Stimulated activated naive CD8-positive, alpha-beta T cell treated with anti-CD3 and anti-CD28 coated beads, Interleukin-15, amount 100 ng/mL, for 72 hours (primary cell): Measurements from ENCODE around the gene RNASEL.
A peak's percentile ranks its signal among the peaks of the same experiment; 100 is the strongest.
"Not testable (repeated sequence)": the region's sequence is repeated elsewhere in the genome, so short reads cannot be mapped to it uniquely, and the experiment has no call there.

ENCODE experiments used
- ATAC-seq: fragments of 150-1000 bp; cut with Tn5 transposase; 2 replicates; pipeline ENCODE4 v1.10.0; 2021; ENCODE audit warnings: mild to moderate bottlenecking, moderate library complexity
- DNase-seq, 2 donors: peaks; one replicate each; pipeline ENCODE4 v3.0.0; 2021 to 2022
- H3K27ac Mint-ChIP-seq, 2 donors: one replicate each; pipeline ENCODE4 v1.8.0; 2022; ENCODE audit warnings: mild to moderate bottlenecking in 2 of 2, mixed read lengths in 2 of 2, moderate library complexity in 2 of 2
- H3K27me3 Mint-ChIP-seq: one replicate; pipeline ENCODE4 v1.8.0; 2022; ENCODE audit warnings: mixed read lengths
- H3K4me1 Mint-ChIP-seq: one replicate; pipeline ENCODE4 v1.8.0; 2022; ENCODE audit warnings: mild to moderate bottlenecking, mixed read lengths
- H3K4me3 Mint-ChIP-seq, 2 donors: one replicate each; pipeline ENCODE4 v1.8.0; 2022; ENCODE audit warnings: mild to moderate bottlenecking in 2 of 2, mixed read lengths in 2 of 2, moderate library complexity in 1 of 2
- H3K9me3 Mint-ChIP-seq, 2 donors: one replicate each; pipeline ENCODE4 v1.8.0; 2022; ENCODE audit warnings: mixed read lengths in 2 of 2

The RNASEL gene

GRCh38 chr1:182567629-182568028 is 21.4 kb downstream of the RNASEL start:
- DNase-seq (no peak), ATAC-seq (no peak)
- H3K4me3 Mint-ChIP-seq: no peak overlapping the region
- H3K27ac Mint-ChIP-seq: no peak overlapping the region
- H3K27me3 Mint-ChIP-seq: no peaks in the 10 kb centered on the region
- H3K9me3 Mint-ChIP-seq: no peaks in the 10 kb centered on the region
- H3K4me1 Mint-ChIP-seq: no peaks in the 10 kb centered on the region

DNA sequence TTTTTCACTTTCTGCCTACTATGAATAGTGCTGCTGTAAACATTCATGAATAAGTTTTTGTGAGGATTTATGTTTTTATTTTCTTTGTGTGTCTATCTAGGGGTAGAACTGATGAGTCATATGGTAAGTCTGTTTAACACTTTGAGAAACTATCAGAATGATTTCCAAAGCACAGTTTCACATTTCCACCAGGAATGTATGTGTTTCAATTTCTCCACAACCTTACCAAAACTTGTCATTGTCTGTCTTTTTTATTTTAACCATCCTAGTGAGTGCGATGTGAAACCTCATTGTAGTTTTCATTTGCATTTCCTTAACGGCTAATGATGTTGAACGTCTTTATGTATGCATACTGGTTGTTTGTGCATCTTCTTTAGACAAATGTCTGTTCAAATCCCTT is 23.5 kb downstream of the RNASEL start:
- no peaks in the 10 kb centered on the region for H3K4me1 Mint-ChIP-seq
- H3K27me3 Mint-ChIP-seq: peaks cover 11% of the 10 kb centered on the region
- no peaks in the 10 kb centered on the region for H3K9me3 Mint-ChIP-seq
- ATAC-seq: no peak
- no peak overlapping the region for H3K4me3 Mint-ChIP-seq
- DNase-seq: no peak
- H3K27ac Mint-ChIP-seq: no peak overlapping the region

DNA sequence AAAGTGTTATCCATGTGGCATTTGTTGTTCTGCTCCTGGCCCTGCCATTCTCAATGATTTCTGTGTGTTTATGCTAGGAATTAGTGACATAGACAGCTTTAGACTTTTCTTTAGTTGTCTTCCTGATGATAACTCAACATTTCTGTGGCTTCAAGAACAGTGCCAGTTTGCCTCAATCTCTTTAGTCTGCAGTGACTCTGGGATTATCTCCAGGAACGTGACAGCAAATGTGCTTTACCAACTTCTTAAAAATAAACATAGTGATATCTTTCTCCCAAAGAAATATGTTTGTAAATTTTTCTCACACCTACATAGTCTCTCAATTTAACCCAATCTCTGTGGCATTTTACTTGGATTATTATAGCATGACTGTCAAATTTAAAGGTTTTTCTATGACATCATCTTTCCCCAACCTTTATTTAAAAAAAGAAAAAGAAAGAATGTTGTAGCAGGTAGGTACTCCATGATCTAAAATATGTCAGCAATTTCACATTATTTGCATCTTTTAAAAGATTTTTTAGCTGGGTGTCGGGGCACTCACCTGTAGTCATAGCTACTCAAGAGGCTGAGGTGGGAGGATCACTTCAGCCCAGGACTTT is 24.6 kb downstream of the RNASEL start:
- Mint-ChIP-seq H3K27me3 (peaks cover 11% of the 10 kb centered on the region), H3K27ac (no peak overlapping the region), H3K4me1 (no peaks in the 10 kb centered on the region), H3K4me3 (no peak overlapping the region), H3K9me3 (no peaks in the 10 kb centered on the region)
- ATAC-seq (no peak), DNase-seq (no peak)

DNA sequence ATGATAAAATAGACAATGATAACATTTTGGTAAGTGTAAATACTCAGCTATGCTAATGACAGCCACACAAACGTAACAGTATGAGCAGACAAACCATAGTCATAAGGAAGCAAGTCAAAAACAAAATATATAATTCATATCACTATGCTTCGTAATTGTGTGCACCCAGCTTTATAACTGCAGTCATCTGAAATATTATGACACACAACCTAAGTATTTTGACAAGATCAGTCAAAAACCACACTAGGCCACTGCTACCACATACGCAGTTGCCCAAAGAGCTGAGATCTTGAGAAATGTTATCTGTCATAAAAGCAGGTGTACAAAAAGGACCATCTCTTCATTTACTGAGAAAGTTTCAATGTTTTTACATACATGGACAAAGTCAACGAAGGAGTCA is 26.0 kb downstream of the RNASEL start:
- Mint-ChIP-seq H3K27ac (no peak overlapping the region), H3K27me3 (peaks cover 11% of the 10 kb centered on the region), H3K9me3 (no peaks in the 10 kb centered on the region), H3K4me1 (no peaks in the 10 kb centered on the region), H3K4me3 (no peak overlapping the region)
- DNase-seq (no peak), ATAC-seq (no peak)

GRCh38 chr1:182561456-182561855 is 27.6 kb downstream of the RNASEL start:
- ATAC-seq (no peak), DNase-seq (no peak)
- Mint-ChIP-seq H3K9me3 (no peaks in the 10 kb centered on the region), H3K4me3 (no peak overlapping the region), H3K27ac (no peak overlapping the region), H3K4me1 (no peaks in the 10 kb centered on the region), H3K27me3 (peaks cover 11% of the 10 kb centered on the region)

GRCh38 chr1:182560392-182560984 is 28.6 kb downstream of the RNASEL start:
- H3K4me3 Mint-ChIP-seq: no peak overlapping the region
- H3K4me1 Mint-ChIP-seq: no peaks in the 10 kb centered on the region
- H3K27me3 Mint-ChIP-seq: peaks cover 11% of the 10 kb centered on the region
- ATAC-seq (no peak), DNase-seq (no peak)
- no peaks in the 10 kb centered on the region for H3K9me3 Mint-ChIP-seq
- no peak overlapping the region for H3K27ac Mint-ChIP-seq

GRCh38 chr1:182556279-182556678 is 32.8 kb downstream of the RNASEL start:
- Mint-ChIP-seq H3K4me3 (no peak overlapping the region), H3K9me3 (peaks cover 5 to 13% of the 10 kb centered on the region in 2 donors), H3K27me3 (peaks cover 5% of the 10 kb centered on the region), H3K4me1 (no peaks in the 10 kb centered on the region), H3K27ac (no peak overlapping the region)
- DNase-seq (no peak), ATAC-seq (peak; percentile 42)

DNA sequence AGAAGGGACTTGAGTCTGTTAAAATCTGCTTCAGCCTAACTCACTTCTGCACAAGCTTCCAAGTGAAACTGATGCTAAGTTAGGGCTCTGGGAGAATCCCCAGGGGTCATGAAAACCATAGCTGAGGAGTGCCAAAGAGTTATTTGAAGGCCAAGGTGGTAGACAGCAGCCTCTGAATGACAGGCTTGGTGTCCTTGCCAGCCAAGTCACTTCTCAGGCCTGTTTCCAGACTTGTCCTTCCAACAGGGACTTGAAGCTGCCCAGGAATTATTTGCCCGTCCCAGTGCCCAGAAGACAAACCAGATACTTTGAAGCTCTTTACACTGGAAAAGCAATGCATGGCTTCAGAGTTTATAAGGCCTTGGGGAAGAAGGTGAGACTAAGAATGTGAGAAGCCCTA is 33.6 kb downstream of the RNASEL start:
- no peak for ATAC-seq
- no peaks in the 10 kb centered on the region for H3K4me1 Mint-ChIP-seq
- DNase-seq: no peak
- H3K9me3 Mint-ChIP-seq: peaks cover 5 to 13% of the 10 kb centered on the region in 2 donors
- peaks cover 5% of the 10 kb centered on the region for H3K27me3 Mint-ChIP-seq
- no peak overlapping the region for H3K4me3 Mint-ChIP-seq
- H3K27ac Mint-ChIP-seq: no peak overlapping the region

- H3K4me1 Mint-ChIP-seq: no peaks in the 10 kb centered on the region
- peak overlapping the region in 1 of 2 donors; percentile 54 for H3K27ac Mint-ChIP-seq
- H3K4me3 Mint-ChIP-seq: no peak overlapping the region
- DNase-seq (no peak), ATAC-seq (no peak)
- peaks cover 11% of the 10 kb centered on the region for H3K27me3 Mint-ChIP-seq
- H3K9me3 Mint-ChIP-seq: peaks cover 5 to 13% of the 10 kb centered on the region in 2 donors
These were observed 36.5 kb downstream of the RNASEL start for GRCh38 chr1:182552527-182552926.

GRCh38 chr1:182549811-182550210 is 39.2 kb downstream of the RNASEL start:
- no peak for ATAC-seq
- no peak for DNase-seq
- Mint-ChIP-seq H3K27me3 (peaks cover 35% of the 10 kb centered on the region), H3K4me3 (no peak overlapping the region), H3K27ac (no peak overlapping the region), H3K9me3 (peaks cover 5 to 13% of the 10 kb centered on the region in 2 donors), H3K4me1 (no peaks in the 10 kb centered on the region)

- H3K27ac Mint-ChIP-seq: no peak overlapping the region
- peaks cover 5 to 13% of the 10 kb centered on the region in 2 donors for H3K9me3 Mint-ChIP-seq
- DNase-seq (no peak), ATAC-seq (no peak)
- H3K4me3 Mint-ChIP-seq: no peak overlapping the region
- peaks cover 39% of the 10 kb centered on the region for H3K27me3 Mint-ChIP-seq
- no peaks in the 10 kb centered on the region for H3K4me1 Mint-ChIP-seq
These were observed 39.7 kb downstream of the RNASEL start for GRCh38 chr1:182549346-182549745.

- no peaks in the 10 kb centered on the region for H3K4me1 Mint-ChIP-seq
- no peak overlapping the region for H3K4me3 Mint-ChIP-seq
- peaks cover 35% of the 10 kb centered on the region for H3K27me3 Mint-ChIP-seq
- peaks cover 0 to 3% of the 10 kb centered on the region in 2 donors for H3K9me3 Mint-ChIP-seq
- ATAC-seq (no peak), DNase-seq (no peak)
- no peak overlapping the region for H3K27ac Mint-ChIP-seq
These were observed 55.2 kb downstream of the RNASEL start for GRCh38 chr1:182533896-182534295.

GRCh38 chr1:182528206-182528605 is 60.9 kb downstream of the RNASEL start:
- not testable (repeated sequence) for H3K27ac Mint-ChIP-seq, H3K4me1 Mint-ChIP-seq, DNase-seq, H3K4me3 Mint-ChIP-seq, ATAC-seq
- peaks cover 42% of the 10 kb centered on the region in 2 donors for H3K9me3 Mint-ChIP-seq
- peaks cover 36% of the 10 kb centered on the region for H3K27me3 Mint-ChIP-seq

DNA sequence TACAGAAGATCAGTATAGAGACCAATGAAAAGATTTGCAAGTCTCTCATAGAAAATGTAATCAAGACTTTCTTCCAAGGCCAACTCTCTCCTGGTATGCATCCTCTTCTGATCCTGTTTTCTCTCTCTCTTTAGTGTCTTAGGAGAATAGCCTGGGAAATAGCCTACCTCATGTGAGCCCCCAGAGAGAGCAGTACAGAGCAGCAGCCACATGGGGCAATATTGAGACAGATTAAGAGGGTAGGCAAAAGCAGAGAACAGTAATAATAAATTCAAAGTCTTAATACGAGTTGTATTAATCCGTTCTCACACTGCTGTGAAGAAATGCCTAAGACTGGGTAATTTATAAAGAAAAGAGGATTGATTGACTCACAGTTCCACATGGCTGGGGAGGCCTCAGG is 61.4 kb downstream of the RNASEL start:
- H3K4me1 Mint-ChIP-seq: no peaks in the 10 kb centered on the region
- no peak overlapping the region for H3K27ac Mint-ChIP-seq
- no peak overlapping the region for H3K4me3 Mint-ChIP-seq
- H3K27me3 Mint-ChIP-seq: peaks cover 36% of the 10 kb centered on the region
- H3K9me3 Mint-ChIP-seq: peaks cover 43 to 44% of the 10 kb centered on the region in 2 donors
- ATAC-seq (no peak), DNase-seq (no peak)

DNA sequence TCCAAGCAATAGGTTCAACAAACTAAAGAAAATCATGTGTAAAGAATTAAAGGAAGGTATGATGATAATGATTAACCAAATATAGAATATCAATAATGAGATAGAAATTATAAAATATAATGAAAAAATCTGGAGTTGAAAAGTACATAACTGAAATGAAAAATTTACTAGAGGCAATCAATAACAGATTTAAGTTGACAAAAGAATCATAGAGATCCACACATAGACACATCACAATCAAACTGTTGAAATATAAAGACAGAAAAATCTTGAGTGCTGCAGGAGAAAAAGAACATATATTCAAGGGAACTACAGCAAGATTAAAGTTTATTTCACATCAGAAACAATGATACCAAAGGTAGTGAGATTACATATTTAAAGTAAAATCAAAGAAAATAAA is 63.7 kb downstream of the RNASEL start:
- H3K4me3 Mint-ChIP-seq: no peak overlapping the region
- peaks cover 29% of the 10 kb centered on the region for H3K27me3 Mint-ChIP-seq
- ATAC-seq (no peak), DNase-seq (no peak)
- no peak overlapping the region for H3K27ac Mint-ChIP-seq
- no peaks in the 10 kb centered on the region for H3K4me1 Mint-ChIP-seq
- H3K9me3 Mint-ChIP-seq: peaks cover 43 to 44% of the 10 kb centered on the region in 2 donors
